Lower leg skin (tissue), 4 donors: Measurements from ENCODE around the gene SUOX. TPM values are rescaled to one million over a fixed set of nuclear protein-coding genes. Genes with fewer than 3 reads are reported as not detected.

Source experiments
- DNase-seq, 2 donors: peaks; one replicate each; pipeline ENCODE4 v3.0.0-alpha.2; 2019; ENCODE audit warnings: low spot score in 2 of 2
- H3K4me3 ChIP-seq: fragments of 200-600 bp; sonication (generic); 2 replicates; pipeline ENCODE4 v1.5.1; 2017; ENCODE audit warnings: mild to moderate bottlenecking, low read depth; ENCODE audit not compliant: poor library complexity, severe bottlenecking
- POLR2A ChIP-seq, 2 donors: fragments of 450-650 bp; IDR thresholded peaks; one replicate each; pipeline ENCODE4 v1.6.1; 2016 to 2017; ENCODE audit warnings: antibody characterized with exemption in 2 of 2, mild to moderate bottlenecking in 1 of 2, moderate library complexity in 1 of 2
- WGBS, 2 donors: methylation state at CpG; one replicate each; pipeline ENCODE4 v1.1.5; 2018; 5-methylcytosine and 5-hydroxymethylcytosine counted together
- intact Hi-C: fragments of 100-400 bp; cut with DNase I; formaldehyde crosslinking; loops from one replicate; pipeline ENCODE4 v1.15.0; 2023; ENCODE audit warnings: low total_unique reads
- total RNA-seq, 4 donors: library from RNA; depleted of rRNA; stranded (reverse); fragments of >200 nt; gene quantifications; one replicate each; pipeline ENCODE4 v1.1.0, GENCODE V29; 2016
- TF ChIP-seq, protein P1 (sequence below), 3 donors: fragments of 450-650 bp; IDR thresholded peaks; one replicate each; pipeline ENCODE4 v1.5.1; 2016; ENCODE audit warnings: antibody characterized with exemption in 3 of 3, mild to moderate bottlenecking in 3 of 3, moderate library complexity in 2 of 3

SUOX gene
- total RNA-seq, 4 donors from 2014 or later: 7.6 to 21.4 (median 13.8) TPM

DNA sequence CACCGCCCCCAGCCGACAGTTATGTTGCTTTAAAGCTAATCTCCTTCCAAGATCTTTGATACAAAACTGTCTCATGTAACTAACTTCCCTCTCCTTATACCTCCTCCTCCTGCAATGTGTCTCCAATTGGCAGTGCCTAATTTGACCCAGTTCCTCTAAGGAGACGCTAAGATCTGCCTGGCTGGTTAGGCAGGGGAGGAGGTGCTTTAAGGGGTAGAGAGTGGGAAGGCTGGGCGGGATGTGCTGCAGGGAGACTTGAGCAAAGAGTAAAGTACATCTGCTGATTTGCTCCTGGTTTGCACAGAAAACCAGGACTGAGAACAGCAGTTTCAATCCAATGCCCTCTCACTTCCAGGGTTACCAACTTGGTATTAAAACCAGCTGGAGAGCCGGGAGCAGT lies 16.4 kb downstream of the SUOX start:
- no peak for DNase-seq
- no peak overlapping the region for H3K4me3 ChIP-seq
- TF ChIP-seq, protein P1, sequence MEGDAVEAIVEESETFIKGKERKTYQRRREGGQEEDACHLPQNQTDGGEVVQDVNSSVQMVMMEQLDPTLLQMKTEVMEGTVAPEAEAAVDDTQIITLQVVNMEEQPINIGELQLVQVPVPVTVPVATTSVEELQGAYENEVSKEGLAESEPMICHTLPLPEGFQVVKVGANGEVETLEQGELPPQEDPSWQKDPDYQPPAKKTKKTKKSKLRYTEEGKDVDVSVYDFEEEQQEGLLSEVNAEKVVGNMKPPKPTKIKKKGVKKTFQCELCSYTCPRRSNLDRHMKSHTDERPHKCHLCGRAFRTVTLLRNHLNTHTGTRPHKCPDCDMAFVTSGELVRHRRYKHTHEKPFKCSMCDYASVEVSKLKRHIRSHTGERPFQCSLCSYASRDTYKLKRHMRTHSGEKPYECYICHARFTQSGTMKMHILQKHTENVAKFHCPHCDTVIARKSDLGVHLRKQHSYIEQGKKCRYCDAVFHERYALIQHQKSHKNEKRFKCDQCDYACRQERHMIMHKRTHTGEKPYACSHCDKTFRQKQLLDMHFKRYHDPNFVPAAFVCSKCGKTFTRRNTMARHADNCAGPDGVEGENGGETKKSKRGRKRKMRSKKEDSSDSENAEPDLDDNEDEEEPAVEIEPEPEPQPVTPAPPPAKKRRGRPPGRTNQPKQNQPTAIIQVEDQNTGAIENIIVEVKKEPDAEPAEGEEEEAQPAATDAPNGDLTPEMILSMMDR (IDR thresholded peaks at IDR 0.05): no peak
- TF ChIP-seq POLR2A (IDR thresholded peaks at IDR 0.05): no peak
- intact Hi-C loops: no loop called here
- WGBS, 2 donors: 64 to 73% methylated on average over 5 of the region's 5 CpGs

DNA sequence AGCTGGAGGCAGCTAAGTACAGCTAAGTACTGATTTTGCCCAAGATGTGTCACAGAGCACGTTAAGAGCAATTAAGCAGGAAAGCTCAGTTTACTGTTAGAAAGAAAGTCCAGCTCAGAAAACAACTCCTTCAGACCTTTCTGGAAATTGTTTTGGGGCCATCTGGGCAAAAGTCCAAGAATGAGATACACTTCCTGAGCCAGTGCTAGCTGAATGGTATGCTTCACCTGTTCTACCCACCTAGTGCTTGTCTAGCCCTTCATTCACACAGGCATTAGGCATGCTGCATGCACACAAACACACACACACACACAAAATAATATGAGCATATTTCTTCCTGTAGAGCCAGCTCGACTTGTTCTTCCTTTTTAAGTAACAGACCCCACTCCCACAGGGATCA lies 17.1 kb downstream of the SUOX start:
- TF ChIP-seq, protein P1 (IDR thresholded peaks at IDR 0.05): no peak
- TF ChIP-seq POLR2A (IDR thresholded peaks at IDR 0.05): no peak
- H3K4me3 ChIP-seq: no peak overlapping the region
- DNase-seq: no peak
- WGBS, 2 donors: 50 to 51% methylated on average over 2 of the region's 2 CpGs
- intact Hi-C loops: no loop called here

DNA sequence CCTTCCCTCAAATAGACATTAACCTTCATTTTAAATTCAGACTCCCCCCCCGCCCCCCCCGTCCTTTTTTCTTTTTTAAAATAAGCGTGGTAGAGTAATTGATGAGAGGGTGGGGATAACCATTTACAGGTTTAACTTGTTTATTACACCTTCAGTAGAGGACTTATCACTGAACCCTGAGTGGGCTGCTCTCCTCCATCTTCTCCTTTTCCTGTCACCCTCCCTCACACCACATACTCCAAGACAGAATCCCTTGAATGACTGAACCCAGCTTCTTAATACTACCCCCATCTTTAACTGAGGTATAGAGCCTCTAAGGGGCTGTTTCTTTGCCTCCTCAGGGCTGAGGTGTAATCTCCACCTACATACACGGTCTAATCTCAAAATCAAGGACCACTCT lies 20.1 kb downstream of the SUOX start:
- TF ChIP-seq, protein P1 (IDR thresholded peaks at IDR 0.05): no peak
- TF ChIP-seq POLR2A (IDR thresholded peaks at IDR 0.05): no peak
- intact Hi-C loops: no loop called here
- no peak for DNase-seq
- 80 to 90% methylated on average over 4 of the region's 4 CpGs for WGBS, 2 donors
- no peak overlapping the region for H3K4me3 ChIP-seq

DNA sequence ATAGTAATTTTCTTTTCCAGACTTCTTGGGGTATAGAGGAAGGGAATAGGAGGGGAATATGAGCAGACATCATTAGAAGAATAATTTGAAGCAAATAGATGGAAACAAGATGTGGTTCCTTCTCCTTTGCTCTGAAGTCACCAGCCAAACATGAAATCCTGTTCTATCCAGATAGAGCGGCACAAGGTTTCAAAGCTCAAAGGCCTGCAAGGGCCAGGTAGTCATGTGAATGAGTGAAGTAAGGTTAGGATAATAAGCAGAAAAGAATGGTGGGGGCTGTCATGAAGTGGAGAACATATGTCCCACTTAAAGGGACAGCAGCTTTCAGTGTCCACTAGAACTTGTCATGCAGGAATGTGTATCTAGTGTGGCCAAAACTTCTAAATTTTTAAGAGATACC lies 21.3 kb downstream of the SUOX start:
- intact Hi-C loops: no loop called here
- no peak for DNase-seq
- 97% methylated on average over 1 of the region's 1 CpG for WGBS, 2 donors
- no peak for TF ChIP-seq POLR2A (IDR thresholded peaks at IDR 0.05)
- TF ChIP-seq, protein P1 (IDR thresholded peaks at IDR 0.05): no peak
- H3K4me3 ChIP-seq: no peak overlapping the region

DNA sequence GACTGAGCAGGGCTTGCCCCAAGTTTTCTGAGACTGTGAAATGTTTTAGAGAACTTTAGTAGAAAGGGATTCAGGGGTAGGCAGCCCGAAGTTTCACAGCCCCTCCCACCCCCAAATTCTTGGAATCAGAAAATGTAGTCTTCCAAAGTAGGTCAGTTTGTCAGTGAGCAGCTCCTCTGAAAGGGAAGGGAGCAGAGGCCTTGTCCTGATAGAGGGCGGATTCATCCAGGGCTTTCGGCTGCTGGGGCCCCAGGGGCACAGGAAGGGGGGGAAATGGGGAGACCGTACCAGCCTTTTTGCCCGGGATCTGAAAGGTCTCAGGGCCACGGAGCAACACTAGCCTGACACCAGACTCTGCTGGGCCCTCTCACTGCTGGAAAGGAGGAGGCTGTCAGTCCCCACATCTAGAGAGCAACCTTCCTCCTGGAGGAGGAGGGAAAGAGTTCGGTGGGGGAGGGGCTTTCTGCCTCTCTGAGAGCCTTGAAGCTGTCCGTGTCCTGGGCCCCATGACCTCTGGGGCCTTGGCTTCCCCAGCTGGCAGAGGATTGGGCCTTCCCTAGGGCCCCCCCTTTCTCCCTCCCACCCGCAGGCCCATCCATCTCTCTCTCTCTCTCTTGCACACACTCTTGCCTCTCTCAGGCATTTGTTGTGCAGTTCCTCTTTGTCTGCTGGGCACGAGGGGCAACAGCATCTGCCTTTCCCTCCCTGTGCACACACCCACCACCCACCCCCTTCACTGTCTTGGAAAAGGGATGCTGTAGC lies 23.5 kb downstream of the SUOX start, which contains the start of gene IKZF4:
IKZF4 (plus strand) TSS at position 621 of the 762 bp plus-strand sequence. CDS start 451 bp downstream, outside the sequence.
- no peak within 1 kb of the TSS for H3K4me3 ChIP-seq
- 44 to 49% methylated on average over 10 of the region's 10 CpGs for WGBS, 2 donors
- no peak for DNase-seq
- TF ChIP-seq, protein P1 (IDR thresholded peaks at IDR 0.05): no peak
- no peak for TF ChIP-seq POLR2A (IDR thresholded peaks at IDR 0.05)
- intact Hi-C loops: no loop called here
